GM21576 (cell line): ENCODE measurements around the gene LTB4R.

ENCODE experiments used
- ATAC-seq: cut with Tn5 transposase; IDR thresholded peaks from one replicate; pipeline ENCODE4 v1.9.1; 2021; ENCODE audit warnings: mild to moderate bottlenecking, moderate library complexity; ENCODE audit not compliant: unreplicated experiment

The LTB4R gene

GRCh38 chr14:24277606-24278321, 33.5 kb upstream of the LTB4R start:
- no peak for ATAC-seq

- no peak for ATAC-seq
Observed at GRCh38 chr14:24278424-24278823, 32.9 kb upstream of the LTB4R start.

GRCh38 chr14:24279301-24280186, 31.8 kb upstream of the LTB4R start:
- ATAC-seq, result peak; percentile 66

DNA sequence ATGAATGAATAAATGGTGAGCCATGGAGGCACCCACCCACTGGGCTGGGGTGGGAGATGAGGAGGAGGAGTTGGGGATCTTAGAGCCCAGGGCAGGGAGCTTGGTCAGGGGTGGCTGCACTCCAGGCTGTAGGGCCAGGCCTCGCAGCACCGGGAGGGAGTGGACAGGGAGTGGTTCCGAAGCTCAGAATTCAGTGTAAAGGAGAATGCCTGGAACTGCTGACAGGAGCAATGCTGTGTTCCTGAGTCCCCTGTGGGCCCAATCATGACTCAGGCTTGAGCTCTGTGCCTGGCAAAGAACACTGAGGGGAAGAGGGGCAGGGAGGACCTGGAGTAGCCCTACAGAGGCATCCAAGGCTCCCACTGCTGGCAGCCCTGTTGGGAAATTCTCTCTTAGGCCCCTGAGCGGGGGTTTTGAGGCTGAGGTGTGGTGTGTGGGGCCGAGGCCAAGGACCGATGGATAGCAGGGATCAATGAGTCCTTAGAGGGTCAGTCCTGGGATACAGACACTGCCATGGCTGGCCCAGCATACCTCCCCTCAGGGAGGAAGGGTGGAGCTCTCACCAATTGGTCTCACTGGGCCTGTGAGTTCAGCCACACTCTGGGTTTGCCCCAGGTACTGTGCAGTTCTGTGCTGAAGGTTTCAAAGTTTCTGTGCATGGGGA, 30.4 kb upstream of the LTB4R start:
- no peak for ATAC-seq

DNA sequence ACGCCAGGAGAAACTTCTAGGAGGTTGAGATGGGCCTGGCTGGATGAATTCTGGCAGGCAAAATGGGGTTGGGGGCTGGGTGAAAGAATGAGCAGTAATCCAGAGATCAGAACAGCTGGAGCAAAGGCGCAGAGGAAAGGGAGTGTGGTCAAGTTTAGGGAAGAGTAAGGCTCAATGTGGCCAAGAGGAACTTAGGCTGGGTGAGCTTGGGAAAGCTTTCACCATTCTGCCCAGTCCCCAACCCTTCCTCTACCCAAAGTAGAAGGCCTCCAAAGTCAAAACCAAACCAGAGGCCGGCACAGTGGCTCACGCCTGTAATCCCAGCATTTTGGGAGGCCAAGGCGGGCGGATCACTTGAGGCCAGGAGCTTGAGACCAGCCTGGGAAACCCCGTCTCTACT, 29.7 kb upstream of the LTB4R start:
- ATAC-seq, result no peak

DNA sequence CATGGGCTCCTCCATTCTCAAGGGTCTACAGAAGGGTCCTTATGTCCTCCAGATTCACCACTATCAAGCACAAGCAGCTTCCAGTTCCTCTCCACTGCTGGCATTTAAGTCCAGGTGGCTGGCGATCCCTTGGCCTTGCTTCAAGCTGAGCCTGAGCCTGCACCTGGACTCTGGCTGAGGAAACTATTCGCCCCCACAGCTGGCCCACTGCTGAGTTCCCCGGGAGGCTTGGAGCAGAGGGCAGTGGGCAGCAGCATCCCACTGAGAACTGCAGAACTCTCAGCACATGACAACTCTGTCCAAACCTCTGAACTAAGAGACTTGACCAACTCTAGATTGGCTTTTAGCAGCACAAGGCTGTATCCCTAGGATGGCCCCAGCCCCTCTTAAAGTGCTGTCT, 28.6 kb upstream of the LTB4R start:
- ATAC-seq, result no peak

GRCh38 chr14:24283796-24284460, 27.4 kb upstream of the LTB4R start:
- no peak for ATAC-seq

DNA sequence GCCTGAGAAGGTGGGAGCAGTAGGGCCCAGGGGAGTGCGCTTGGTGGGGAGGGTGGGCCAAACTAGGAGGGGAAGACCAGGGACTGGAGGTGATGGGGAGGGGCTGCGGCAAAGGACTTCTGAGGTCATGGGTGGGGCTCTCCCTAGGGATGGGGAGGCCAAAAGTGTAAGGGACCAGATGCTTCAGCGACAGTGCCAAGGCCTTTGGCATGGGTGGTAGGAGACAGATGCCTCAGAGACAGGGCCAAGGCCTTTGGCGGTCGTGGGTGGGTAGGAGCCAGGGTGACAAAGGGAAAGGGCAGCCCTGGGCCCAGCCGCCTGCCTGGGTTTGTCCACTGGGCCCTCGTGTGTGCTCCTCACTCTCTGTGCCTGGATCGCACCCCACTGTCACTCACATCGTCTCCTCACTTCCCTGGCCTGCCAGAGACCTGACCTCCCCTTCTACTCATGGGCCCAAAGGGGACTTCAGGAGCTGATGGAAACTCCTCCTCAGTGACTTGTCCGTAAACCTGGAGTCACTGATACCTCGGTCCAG, 26.7 kb upstream of the LTB4R start:
- ATAC-seq, result no peak

- no peak for ATAC-seq
Observed at GRCh38 chr14:24285351-24285750, 26.0 kb upstream of the LTB4R start.

DNA sequence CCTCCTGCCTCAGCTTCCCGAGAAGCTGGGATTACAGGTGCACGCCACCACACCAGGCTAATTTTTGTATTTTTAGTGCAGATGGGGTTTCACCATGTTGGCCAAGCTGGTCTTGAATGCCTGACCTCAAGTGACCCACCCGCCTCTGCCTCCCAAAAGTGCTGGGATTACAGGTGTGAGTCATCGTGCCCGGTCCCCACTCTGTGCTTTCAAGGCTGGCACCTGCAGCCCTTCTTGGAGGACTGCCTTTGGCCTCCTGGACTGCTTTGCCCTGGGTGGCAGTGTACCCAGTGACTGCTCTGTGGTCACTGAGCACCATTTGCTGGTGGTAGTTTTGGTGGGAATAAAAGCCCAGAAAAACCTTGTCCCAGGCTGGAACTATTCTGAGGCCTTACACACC, 24.3 kb upstream of the LTB4R start:
- no peak for ATAC-seq

DNA sequence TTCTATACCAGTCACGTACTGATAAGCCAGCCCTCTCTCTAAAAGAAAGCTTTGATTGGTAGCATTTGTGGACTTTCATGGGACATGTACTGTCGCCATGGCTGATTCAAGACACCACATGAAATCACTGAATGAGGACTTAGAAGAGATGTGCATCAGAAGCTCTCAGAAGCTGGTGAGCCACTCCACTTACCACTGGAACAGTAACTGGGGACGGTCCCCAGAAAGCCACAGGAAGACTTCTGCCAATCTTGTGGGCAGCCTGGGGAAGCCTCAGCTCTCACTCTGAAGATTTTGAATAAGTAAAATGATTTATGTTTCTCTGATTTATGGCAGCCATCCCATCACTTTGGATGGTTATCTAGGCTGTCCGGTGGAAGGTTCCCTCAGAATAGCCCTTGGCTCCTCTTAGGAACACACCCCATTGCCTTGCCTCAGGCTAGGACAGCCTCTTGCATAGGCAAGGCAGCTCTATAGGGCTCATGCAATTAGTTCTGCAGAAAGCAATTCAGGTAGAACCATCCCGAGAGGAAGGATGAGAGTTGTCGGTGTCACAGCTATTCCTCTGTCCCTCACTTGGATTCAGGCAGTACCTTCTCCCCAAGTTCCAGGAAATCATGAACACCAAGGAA, 21.5 kb upstream of the LTB4R start:
- peak; percentile 79 for ATAC-seq

DNA sequence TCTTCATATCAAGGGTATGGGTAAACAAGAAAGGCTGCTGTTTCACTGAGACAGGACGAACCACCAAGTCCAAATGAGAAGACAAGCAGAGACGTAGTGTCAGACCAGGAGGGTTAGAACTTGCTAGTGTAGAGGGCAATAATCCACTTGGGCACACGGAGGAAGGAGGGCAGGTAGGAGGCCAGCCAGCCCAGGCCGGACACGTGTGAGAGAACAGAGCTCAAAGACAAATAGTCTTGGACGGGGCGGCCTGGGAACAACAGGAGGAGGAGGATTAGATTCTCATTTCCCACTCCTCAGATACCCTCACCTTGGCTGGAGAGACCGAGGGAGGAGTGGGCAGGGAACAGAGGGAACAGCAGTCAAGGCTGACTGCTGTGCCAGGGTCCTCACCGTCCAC, 20.6 kb upstream of the LTB4R start:
- no peak for ATAC-seq

DNA sequence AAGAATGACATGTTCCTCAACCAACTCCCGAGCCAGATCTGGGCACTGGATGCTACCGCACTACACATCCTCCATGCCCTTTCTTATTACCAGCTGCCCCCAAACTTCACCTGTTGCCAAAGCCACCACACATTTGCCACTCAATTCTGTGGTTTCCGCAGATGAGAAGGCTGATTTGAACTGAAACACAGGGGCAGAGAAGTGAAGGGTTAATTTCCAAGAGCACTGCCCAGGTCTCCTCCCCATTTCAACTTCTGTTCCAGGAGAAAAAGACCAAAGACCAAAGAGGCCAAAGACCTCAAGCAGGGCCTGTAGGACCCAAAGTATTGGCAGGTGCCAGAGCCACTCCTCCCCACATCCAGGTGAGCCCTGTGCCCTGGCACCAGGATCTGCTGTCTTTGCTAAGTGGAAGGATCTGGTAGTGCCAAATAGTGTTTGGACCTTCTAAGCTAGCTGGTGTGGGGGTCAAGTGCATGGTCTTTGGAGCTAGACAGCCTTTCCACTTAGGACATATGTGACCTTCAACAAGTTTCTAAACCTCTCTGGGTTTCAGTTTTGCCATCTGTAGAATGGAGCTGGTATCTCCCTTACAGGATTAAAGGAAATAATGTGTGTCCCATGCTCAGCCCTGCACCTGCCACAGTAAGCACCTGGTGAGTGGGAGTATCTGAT, 19.7 kb upstream of the LTB4R start:
- no peak for ATAC-seq

DNA sequence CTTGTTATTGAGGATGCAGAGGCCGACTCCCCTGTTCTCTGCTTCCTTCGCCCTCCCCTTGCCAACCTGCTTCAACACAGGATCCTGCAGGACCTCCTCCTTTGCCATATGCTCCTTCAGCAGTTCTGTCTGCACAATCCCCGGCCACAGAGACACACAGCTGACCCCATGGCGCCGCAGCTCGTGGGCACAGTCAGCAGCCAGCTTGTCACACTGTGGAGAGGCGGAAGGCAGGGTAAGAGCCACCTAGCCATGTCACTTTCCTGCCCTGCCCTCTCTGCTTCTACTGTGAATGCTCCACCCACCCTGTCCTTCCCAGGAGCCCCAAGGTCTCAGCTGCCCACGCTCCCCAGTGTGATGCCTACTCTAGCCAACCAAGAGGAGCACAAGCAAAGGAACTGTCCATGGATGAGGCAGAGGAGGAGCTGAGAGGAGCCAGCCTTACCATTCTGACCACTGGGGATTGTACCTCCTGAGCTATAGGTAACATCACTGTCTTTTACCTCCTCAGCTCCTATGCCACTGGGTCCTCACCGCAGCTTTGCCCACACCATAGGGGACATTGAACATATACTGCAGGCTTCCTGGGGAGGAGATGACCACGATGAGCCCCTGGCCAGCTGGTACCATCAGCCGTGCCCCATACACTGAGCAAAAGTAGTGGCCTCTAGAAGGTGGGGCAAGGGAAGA, 19.0 kb upstream of the LTB4R start:
- no peak for ATAC-seq

DNA sequence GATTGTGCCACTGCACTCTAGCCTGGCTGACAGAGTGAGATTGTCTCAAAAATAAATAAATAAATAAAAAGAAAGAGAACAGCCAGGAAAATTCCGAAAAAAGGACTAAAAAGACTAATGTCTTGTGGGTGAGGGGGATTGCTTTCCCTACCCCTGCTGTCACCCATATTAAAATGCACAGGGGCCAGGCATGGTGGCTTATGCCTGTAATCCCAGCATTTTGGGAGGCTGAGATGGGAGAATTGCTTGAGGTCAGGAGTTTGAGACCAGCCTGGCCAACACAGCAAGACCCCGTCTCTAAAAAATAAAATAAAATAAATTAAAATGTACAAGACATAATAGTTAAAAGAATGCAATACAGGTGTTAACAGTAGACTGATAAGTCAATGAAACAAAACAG, 17.8 kb upstream of the LTB4R start:
- no peak for ATAC-seq

GRCh38 chr14:24296341-24297157, 14.8 kb upstream of the LTB4R start:
- ATAC-seq, result peak; percentile 40

DNA sequence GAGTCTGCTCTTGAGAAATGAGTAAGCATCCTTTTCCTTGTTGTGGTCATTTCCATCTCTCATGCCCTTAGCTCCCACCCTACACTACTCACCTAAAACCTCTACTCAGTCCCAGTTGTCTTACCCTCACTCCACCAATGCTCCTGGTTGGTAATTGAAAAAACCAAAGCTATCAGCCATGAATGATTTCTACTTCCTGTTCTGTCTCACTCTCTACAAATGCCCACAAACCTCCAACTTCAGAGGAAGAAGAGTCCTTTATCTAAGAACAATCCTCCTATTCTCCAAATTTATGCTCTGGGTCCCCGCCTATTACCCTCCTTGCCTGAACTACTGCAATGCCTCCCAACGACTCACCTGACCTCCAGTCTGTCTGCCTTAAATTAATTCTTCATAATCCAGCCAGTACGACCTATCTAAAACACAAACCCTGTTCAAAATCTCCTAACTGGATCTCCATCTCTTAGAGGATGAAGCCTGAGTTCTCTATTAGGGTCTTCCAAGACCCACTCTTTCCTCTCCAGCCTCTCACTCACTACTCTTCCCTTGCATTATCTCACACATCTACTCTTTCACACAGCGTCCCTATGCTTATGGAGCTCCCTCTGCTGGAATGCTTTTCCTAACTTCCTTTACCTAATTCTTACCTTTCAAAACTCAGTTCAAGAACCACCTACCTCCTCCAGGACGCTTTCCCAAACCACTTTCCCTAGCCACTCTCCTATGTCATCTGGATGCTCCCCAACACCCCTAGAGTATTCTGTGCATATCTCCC, 13.9 kb upstream of the LTB4R start:
- ATAC-seq, result peak; percentile 1

DNA sequence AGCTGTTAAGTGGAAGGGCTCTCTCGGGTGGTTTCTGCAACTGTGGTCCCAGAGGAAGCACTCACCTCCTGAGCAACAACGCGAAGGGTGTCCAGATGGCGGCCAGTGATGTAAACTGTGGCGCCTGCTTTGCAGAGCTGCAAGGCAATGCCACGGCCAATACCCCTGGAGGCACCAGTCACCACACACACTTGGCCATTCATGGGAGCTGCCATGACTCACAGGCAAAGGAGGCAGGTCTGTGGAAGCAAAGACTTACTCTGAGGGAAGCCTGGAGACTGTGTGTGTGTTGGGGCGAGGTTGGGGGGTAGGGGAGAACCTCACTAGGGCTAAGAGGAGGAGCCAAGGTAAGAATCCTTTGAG, 12.4 kb upstream of the LTB4R start:
- peak; percentile 8 for ATAC-seq
